Adrenal gland (tissue), 5 donors: Measurements from ENCODE around the gene CLEC4G.

ENCODE experiments used
- POLR2A ChIP-seq, 2 donors: fragments of 450-650 bp; IDR thresholded peaks; one replicate each; pipeline ENCODE4 v1.6.1; 2017; ENCODE audit warnings: antibody characterized with exemption in 2 of 2, mild to moderate bottlenecking in 2 of 2, moderate library complexity in 1 of 2
- TF ChIP-seq, protein P1 (sequence below), 6 experiments: fragments of 450-650 bp in 4 of 6; fragments of 200-600 bp in 2 of 6; sonication (generic) in 1 of 6; IDR thresholded peaks; 1 replicate in 5 of 6; 2 replicates in 1 of 6; pipeline versions ENCODE4 v1.5.1 to v1.8.0; 2016 to 2021; ENCODE audit warnings: antibody characterized with exemption in 6 of 6, mild to moderate bottlenecking in 2 of 6, moderate library complexity in 1 of 6
- donor health status: DM: no; HTN: no; CAD: no.

DNA sequence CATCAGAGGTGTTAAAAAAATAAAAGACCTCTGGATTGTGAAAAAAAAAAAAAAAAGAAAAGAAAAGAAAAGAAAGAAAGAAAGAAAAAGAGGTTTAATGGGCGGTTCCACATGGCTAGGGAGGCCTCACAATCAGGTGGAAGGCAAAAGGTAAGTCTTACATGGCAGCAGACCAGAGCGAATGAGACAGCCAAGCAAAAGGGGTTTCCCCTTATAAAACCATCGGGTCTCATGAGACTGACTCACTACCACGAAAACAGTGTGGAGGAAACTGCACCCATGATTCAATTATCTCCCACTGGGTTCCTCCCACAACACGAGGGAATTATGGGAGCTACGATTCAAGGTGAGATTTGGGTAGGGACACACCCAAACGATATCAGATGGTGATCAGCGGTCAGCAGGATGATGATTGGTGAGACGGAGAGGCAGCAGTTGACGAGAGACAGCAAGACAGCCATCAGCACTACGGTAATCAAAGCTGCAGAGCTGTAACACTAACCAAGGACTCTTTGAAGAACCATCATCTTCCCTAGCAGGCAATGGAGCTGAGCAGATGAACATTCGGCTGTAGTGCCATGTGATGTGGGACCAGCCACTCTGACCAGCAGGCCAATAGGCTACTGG is 19.4 kb upstream of the CLEC4G start:
- TF ChIP-seq, protein P1, sequence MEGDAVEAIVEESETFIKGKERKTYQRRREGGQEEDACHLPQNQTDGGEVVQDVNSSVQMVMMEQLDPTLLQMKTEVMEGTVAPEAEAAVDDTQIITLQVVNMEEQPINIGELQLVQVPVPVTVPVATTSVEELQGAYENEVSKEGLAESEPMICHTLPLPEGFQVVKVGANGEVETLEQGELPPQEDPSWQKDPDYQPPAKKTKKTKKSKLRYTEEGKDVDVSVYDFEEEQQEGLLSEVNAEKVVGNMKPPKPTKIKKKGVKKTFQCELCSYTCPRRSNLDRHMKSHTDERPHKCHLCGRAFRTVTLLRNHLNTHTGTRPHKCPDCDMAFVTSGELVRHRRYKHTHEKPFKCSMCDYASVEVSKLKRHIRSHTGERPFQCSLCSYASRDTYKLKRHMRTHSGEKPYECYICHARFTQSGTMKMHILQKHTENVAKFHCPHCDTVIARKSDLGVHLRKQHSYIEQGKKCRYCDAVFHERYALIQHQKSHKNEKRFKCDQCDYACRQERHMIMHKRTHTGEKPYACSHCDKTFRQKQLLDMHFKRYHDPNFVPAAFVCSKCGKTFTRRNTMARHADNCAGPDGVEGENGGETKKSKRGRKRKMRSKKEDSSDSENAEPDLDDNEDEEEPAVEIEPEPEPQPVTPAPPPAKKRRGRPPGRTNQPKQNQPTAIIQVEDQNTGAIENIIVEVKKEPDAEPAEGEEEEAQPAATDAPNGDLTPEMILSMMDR (IDR thresholded peaks at IDR 0.05) = no peak
- no peak for TF ChIP-seq POLR2A (IDR thresholded peaks at IDR 0.05)
